Fibroblast of lung (primary cell): ENCODE data around the gene GLYATL2. TPM values are rescaled to one million over a fixed set of nuclear protein-coding genes. Genes with fewer than 3 reads are reported as not detected.

Experiments
- DNase-seq, 2 donors: peaks; one replicate each; pipeline versions ENCODE4 v3.0.0 to v3.0.0-alpha.2; 2010; ENCODE audit warnings: low read depth in 2 of 2
- H2AFZ ChIP-seq: 2 replicates; pipeline ENCODE4 v1.5.1; 2012; ENCODE audit warnings: low read length, control low read depth, inconsistent platforms
- H3K27ac ChIP-seq: 2 replicates; pipeline ENCODE4 v1.5.1; 2011; ENCODE audit warnings: low read length, control low read depth; ENCODE audit not compliant: insufficient read depth
- H3K27me3 ChIP-seq: 2 replicates; pipeline ENCODE4 v1.5.1; 2011; ENCODE audit warnings: mild to moderate bottlenecking, low read length; ENCODE audit not compliant: control insufficient read depth, insufficient read depth
- H3K36me3 ChIP-seq: 2 replicates; pipeline ENCODE4 v1.5.1; 2011; ENCODE audit warnings: low read length; ENCODE audit not compliant: control insufficient read depth, insufficient read depth
- H3K4me1 ChIP-seq: 2 replicates; pipeline ENCODE4 v1.5.1; 2011; ENCODE audit warnings: low read length; ENCODE audit not compliant: control insufficient read depth, insufficient read depth; ENCODE audit errors: extremely low read depth
- H3K4me2 ChIP-seq: 2 replicates; pipeline ENCODE4 v1.5.1; 2011; ENCODE audit warnings: low read length, control low read depth; ENCODE audit not compliant: insufficient read depth; ENCODE audit errors: extremely low read depth
- H3K4me3 ChIP-seq, 4 experiments: fragments of 200-600 bp in 1 of 4; sonication (generic) in 1 of 4; replicated peaks in 1 of 4; 2 replicates each; pipeline ENCODE4 v1.5.1; 2011 to 2016; ENCODE audit warnings: low read length in 4 of 4, low read depth in 3 of 4, mild to moderate bottlenecking in 3 of 4, control low read depth in 2 of 4, inconsistent platforms in 1 of 4, mixed read lengths in 1 of 4; ENCODE audit not compliant: insufficient read depth in 1 of 4; ENCODE audit errors: control extremely low read depth in 1 of 4
- H3K79me2 ChIP-seq: 2 replicates; pipeline ENCODE4 v1.5.1; 2012; ENCODE audit warnings: mild to moderate bottlenecking, low read length, inconsistent platforms; ENCODE audit not compliant: control insufficient read depth, insufficient read depth
- H3K9ac ChIP-seq: 2 replicates; pipeline ENCODE4 v1.5.1; 2011; ENCODE audit warnings: mild to moderate bottlenecking, low read length, control low read depth; ENCODE audit not compliant: insufficient read depth
- H3K9me3 ChIP-seq: 2 replicates; pipeline ENCODE4 v1.5.1; 2012; ENCODE audit warnings: low read depth, low read length; ENCODE audit not compliant: control insufficient read depth, insufficient read depth
- H4K20me1 ChIP-seq: 2 replicates; pipeline ENCODE4 v1.5.1; 2011; ENCODE audit warnings: low read length; ENCODE audit not compliant: control insufficient read depth, insufficient read depth; ENCODE audit errors: extremely low read depth
- CTCF ChIP-seq, 2 donors: IDR thresholded peaks in 1 of 2; conservative IDR thresholded peaks in 1 of 2; 1 replicate in 1 of 2; 2 replicates in 1 of 2; pipeline ENCODE4 v1.5.1; 2011 to 2012; ENCODE audit warnings: low read length in 2 of 2, control low read depth in 1 of 2, inconsistent platforms in 1 of 2, low read depth in 1 of 2, mild to moderate bottlenecking in 1 of 2
- EZH2 ChIP-seq: IDR thresholded peaks from 2 replicates; pipeline ENCODE4 v1.5.1; 2012; ENCODE audit warnings: low read length, control low read depth, mild to moderate bottlenecking; ENCODE audit errors: missing control alignments
- polyA plus RNA-seq, 2 donors: library from polyadenylated mRNA; depleted of rRNA in 1 of 2; stranded (reverse) in 1 of 2; unstranded in 1 of 2; fragments of >200 nt; gene quantifications; 2 replicates each; pipeline ENCODE4 v1.2.1, GENCODE V29; 2011 to 2012; ENCODE audit warnings: missing spikeins in 1 of 2
- total RNA-seq: library from RNA; depleted of rRNA; stranded (reverse); fragments of >200 nt; gene quantifications from 2 replicates; pipeline ENCODE4 v1.2.1, GENCODE V29; 2014

Gene GLYATL2
- total and polyA plus RNA-seq, 2 donors (not counting 1 experiment from before 2014, with no cell fraction given) = 1.3 to 2.0 TPM

GRCh38 chr11:58887452-58887851 lies 42.9 kb upstream of the GLYATL2 start:
- Histone ChIP-seq H3K4me2 (no peak overlapping the region), H3K4me3 (no peak overlapping the region), H3K79me2 (no peaks in the 10 kb centered on the region), H3K27me3 (no peaks in the 10 kb centered on the region), H3K9ac (no peak overlapping the region), H3K4me1 (no peaks in the 10 kb centered on the region), H2AFZ (no peak overlapping the region), H4K20me1 (no peaks in the 10 kb centered on the region), H3K36me3 (no peaks in the 10 kb centered on the region), H3K9me3 (no peaks in the 10 kb centered on the region), H3K27ac (no peak overlapping the region)
- no peak for TF ChIP-seq EZH2
- no peak for TF ChIP-seq CTCF (conservative IDR thresholded peaks at IDR 0.05 in 1 of 2, IDR thresholded peaks at IDR 0.05 in 1 of 2; ENCODE audit: low read depth in 1 of 2, low read length in 2 of 2)
- DNase-seq = no peak

DNA sequence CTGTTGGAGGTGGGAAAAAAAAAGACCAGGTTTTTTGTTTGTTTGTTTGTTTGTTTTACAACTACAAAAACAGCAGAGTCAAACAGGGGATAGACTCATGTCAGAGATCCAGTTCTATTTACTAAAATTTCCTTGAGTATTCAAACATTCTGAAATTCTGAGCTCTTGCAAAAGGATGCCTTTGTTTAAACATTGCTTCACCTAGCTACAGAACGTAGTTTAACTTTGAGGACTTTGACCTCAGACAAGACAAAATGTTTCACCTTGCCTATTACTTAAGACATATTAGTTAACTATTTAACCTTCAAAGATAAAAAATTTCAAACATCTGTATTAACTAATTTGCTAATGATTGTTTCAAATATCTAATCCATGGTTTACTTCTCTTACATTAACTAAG lies 36.1 kb upstream of the GLYATL2 start:
- H3K36me3 ChIP-seq = no peaks in the 10 kb centered on the region

DNA sequence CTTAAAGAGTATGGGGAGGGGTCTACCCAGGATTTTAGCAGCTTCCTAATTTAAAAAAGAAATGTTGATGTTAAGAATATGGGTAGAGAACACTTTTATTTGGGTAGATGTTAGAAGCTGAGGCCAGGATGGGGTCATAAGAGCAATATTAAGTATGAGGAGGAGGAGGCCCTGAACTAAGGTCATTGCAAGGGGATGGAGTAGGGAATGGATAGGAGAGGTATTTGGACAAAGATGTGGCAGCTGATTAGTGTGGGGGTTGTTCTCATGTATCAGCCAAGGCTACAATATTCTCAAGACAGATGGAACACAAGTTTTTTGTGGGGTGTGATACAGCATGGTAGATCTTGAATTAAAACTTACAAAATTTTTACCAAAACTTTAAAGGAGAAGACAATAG lies 35.7 kb upstream of the GLYATL2 start:
- no peak overlapping the region for H3K4me3 ChIP-seq
- no peaks in the 10 kb centered on the region for H3K4me1 ChIP-seq
- H3K9ac ChIP-seq = no peak overlapping the region
- no peaks in the 10 kb centered on the region for H3K27me3 ChIP-seq
- no peaks in the 10 kb centered on the region for H3K9me3 ChIP-seq
- H3K27ac ChIP-seq = no peak overlapping the region
- no peaks in the 10 kb centered on the region for H3K79me2 ChIP-seq
- no peak for DNase-seq
- H3K4me2 ChIP-seq = no peak overlapping the region
- no peaks in the 10 kb centered on the region for H3K36me3 ChIP-seq
- TF ChIP-seq CTCF (conservative IDR thresholded peaks at IDR 0.05 in 1 of 2, IDR thresholded peaks at IDR 0.05 in 1 of 2; ENCODE audit: low read depth in 1 of 2, low read length in 2 of 2) = no peak
- no peak for TF ChIP-seq EZH2
- H4K20me1 ChIP-seq = no peaks in the 10 kb centered on the region
- H2AFZ ChIP-seq = no peak overlapping the region

More for the DNA sequence above, 36.1 kb upstream of the GLYATL2 start:
- no peak for DNase-seq
- H3K79me2 ChIP-seq = no peaks in the 10 kb centered on the region
- no peaks in the 10 kb centered on the region for H4K20me1 ChIP-seq
- no peaks in the 10 kb centered on the region for H3K4me1 ChIP-seq
- no peak overlapping the region for H3K27ac ChIP-seq
- H3K4me3 ChIP-seq = no peak overlapping the region
- H3K4me2 ChIP-seq = no peak overlapping the region
- no peak overlapping the region for H2AFZ ChIP-seq
- TF ChIP-seq EZH2 = no peak
- TF ChIP-seq CTCF (conservative IDR thresholded peaks at IDR 0.05 in 1 of 2, IDR thresholded peaks at IDR 0.05 in 1 of 2; ENCODE audit: low read depth in 1 of 2, low read length in 2 of 2) = no peak
- no peak overlapping the region for H3K9ac ChIP-seq
- no peaks in the 10 kb centered on the region for H3K9me3 ChIP-seq
- H3K27me3 ChIP-seq = no peaks in the 10 kb centered on the region
